Endothelial cell of umbilical vein (primary cell): ENCODE data around the gene ZBTB21. TPM values are rescaled to one million over a fixed set of nuclear protein-coding genes. Genes with fewer than 3 reads are reported as not detected.
A peak's percentile ranks its signal among the peaks of the same experiment; 100 is the strongest.

Experiments
- Bru-seq: library from RNA; stranded (reverse); fragments of 400-500 nt; gene quantifications from one replicate; lab custom pipeline; 2021; lab: Mats Ljungman, UMichigan
- BruChase-seq, 2 experiments: library from RNA; stranded (reverse); fragments of 400-500 nt; gene quantifications; one replicate each; lab custom pipeline; 2021; lab: Mats Ljungman, UMichigan
- BruUV-seq: library from RNA; stranded (reverse); fragments of 400-500 nt; replicated peaks from 2 replicates; lab custom pipeline; 2021; lab: Mats Ljungman, UMichigan
- CTCF ChIA-PET: fragments of 300-600, 350-600 bp; sonication (Branson Sonifier 250); formaldehyde crosslinking; loops from one replicate; lab custom pipeline; 2021; ENCODE audit warnings: antibody characterized with exemption, inconsistent platforms; lab: Charles Lee
- POLR2A ChIA-PET: fragments of 300-600, 350-600 bp; sonication (Branson Sonifier 250); formaldehyde crosslinking; loops from one replicate; lab custom pipeline; 2021; ENCODE audit warnings: antibody characterized with exemption, inconsistent platforms; lab: Charles Lee
- DNase-seq: peaks from one replicate; pipeline ENCODE4 v3.0.0-alpha.2; 2011; ENCODE audit warnings: low read depth, low spot score
- FAIRE-seq: peaks from 2 replicates; lab custom pipeline; 2011; peaks lifted over from hg19 to GRCh38; lab: Jason Lieb, UNC
- H2AFZ ChIP-seq: 2 replicates; pipeline ENCODE4 v1.6.0; 2012; ENCODE audit warnings: low read depth, low read length, control low read depth, inconsistent platforms
- H3K27ac ChIP-seq: 2 replicates; pipeline ENCODE4 v1.5.1; 2011; ENCODE audit warnings: low read depth, mild to moderate bottlenecking, control low read depth, low read length, moderate library complexity; ENCODE audit not compliant: insufficient read depth
- H3K27me3 ChIP-seq, 2 experiments: 2 replicates each; pipeline versions ENCODE4 v1.6.0 to v1.6.1; 2011; ENCODE audit warnings: low read length in 2 of 2, mixed read lengths in 1 of 2; ENCODE audit not compliant: control insufficient read depth in 2 of 2, insufficient read depth in 2 of 2
- H3K36me3 ChIP-seq, 2 experiments: 2 replicates in 1 of 2; 3 replicates in 1 of 2; pipeline ENCODE4 v1.5.1; 2011; ENCODE audit warnings: low read length in 2 of 2, mild to moderate bottlenecking in 1 of 2, moderate library complexity in 1 of 2; ENCODE audit not compliant: control insufficient read depth in 2 of 2, insufficient read depth in 2 of 2; ENCODE audit errors: extremely low read depth in 1 of 2
- H3K4me1 ChIP-seq: 3 replicates; pipeline ENCODE4 v1.5.1; 2011; ENCODE audit warnings: mild to moderate bottlenecking, low read length; ENCODE audit not compliant: control insufficient read depth, insufficient read depth; ENCODE audit errors: extremely low read depth
- H3K4me2 ChIP-seq: 2 replicates; pipeline ENCODE4 v1.6.1; 2011; ENCODE audit warnings: low read length, control low read depth, mixed read lengths; ENCODE audit not compliant: insufficient read depth
- H3K4me3 ChIP-seq, 3 experiments: fragments of 200-600 bp in 1 of 3; sonication (generic), shearing (Covaris generic) in 1 of 3; replicated peaks in 1 of 3; 2 replicates each; pipeline ENCODE4 v1.5.1; 2011 to 2016; ENCODE audit warnings: control low read depth in 3 of 3, low read length in 3 of 3, mild to moderate bottlenecking in 2 of 3, inconsistent platforms in 1 of 3, low read depth in 1 of 3, moderate library complexity in 1 of 3; ENCODE audit not compliant: insufficient read depth in 1 of 3
- H3K79me2 ChIP-seq: 2 replicates; pipeline ENCODE4 v1.6.0; 2012; ENCODE audit warnings: low read length, inconsistent platforms; ENCODE audit not compliant: control insufficient read depth, insufficient read depth
- H3K9ac ChIP-seq: replicated peaks from 2 replicates; pipeline ENCODE3; 2011; ENCODE audit warnings: low read length, control low read depth; ENCODE audit not compliant: insufficient read depth; ENCODE audit errors: extremely low read depth
- H3K9me1 ChIP-seq: replicated peaks from 3 replicates; pipeline ENCODE4 v1.6.0; 2011; ENCODE audit warnings: mild to moderate bottlenecking, low read length; ENCODE audit not compliant: control insufficient read depth, insufficient read depth; ENCODE audit errors: extremely low read depth
- H3K9me3 ChIP-seq: replicated peaks from 2 replicates; pipeline ENCODE4 v1.5.1; 2012; ENCODE audit warnings: low read length, inconsistent platforms; ENCODE audit not compliant: control insufficient read depth, insufficient read depth
- H4K20me1 ChIP-seq: replicated peaks from 2 replicates; pipeline ENCODE3; 2011; ENCODE audit warnings: mild to moderate bottlenecking, low read length; ENCODE audit not compliant: control insufficient read depth, insufficient read depth; ENCODE audit errors: extremely low read depth
- CTCF ChIP-seq, 2 donors: IDR thresholded peaks; 1 replicate in 1 of 2; 2 replicates in 1 of 2; pipeline ENCODE4 v1.5.1; 2011; ENCODE audit warnings: low read length in 2 of 2, mild to moderate bottlenecking in 2 of 2, moderate library complexity in 2 of 2, control low read depth in 1 of 2, inconsistent platforms in 1 of 2, low read depth in 1 of 2; ENCODE audit not compliant: insufficient read depth in 1 of 2; ENCODE audit errors: extremely low read depth in 1 of 2
- EZH2 ChIP-seq: IDR thresholded peaks from 2 replicates; pipeline ENCODE4 v1.6.1; 2012; ENCODE audit warnings: borderline replicate concordance, low read depth, mild to moderate bottlenecking, moderate library complexity, low read length, inconsistent platforms; ENCODE audit not compliant: severe bottlenecking
- FOS ChIP-seq: IDR thresholded peaks from 2 replicates; pipeline ENCODE4 v1.6.1; 2011; ENCODE audit warnings: mild to moderate bottlenecking, low read length, moderate library complexity, borderline replicate concordance; ENCODE audit not compliant: insufficient read depth
- GATA2 ChIP-seq: IDR thresholded peaks from 2 replicates; pipeline ENCODE4 v1.7.0; 2011; ENCODE audit warnings: low read depth, mild to moderate bottlenecking, moderate library complexity, mixed read lengths, low read length; ENCODE audit not compliant: insufficient read length, insufficient read depth
- JUN ChIP-seq: IDR thresholded peaks from 2 replicates; pipeline ENCODE4 v1.6.1; 2011; ENCODE audit warnings: borderline replicate concordance, low read depth; ENCODE audit not compliant: insufficient read length, insufficient read depth
- MAX ChIP-seq: IDR thresholded peaks from 2 replicates; pipeline ENCODE4 v1.6.1; 2011; ENCODE audit not compliant: insufficient read depth, insufficient read length
- MYC ChIP-seq: IDR thresholded peaks from one replicate; pipeline ENCODE4 v1.6.1; 2011; ENCODE audit warnings: mild to moderate bottlenecking, low read depth, low read length
- POLR2A ChIP-seq: IDR thresholded peaks from 2 replicates; pipeline ENCODE4 v1.6.1; 2012; ENCODE audit warnings: low read depth, mild to moderate bottlenecking, control low read depth, low read length
- POLR2AphosphoS5 ChIP-seq: IDR thresholded peaks from 2 replicates; pipeline ENCODE4 v1.6.1; 2012; ENCODE audit warnings: low read depth, mild to moderate bottlenecking, control low read depth, low read length, moderate library complexity; ENCODE audit not compliant: insufficient read depth
- dilution Hi-C: fragments of 300-500 bp; cut with MboI; formaldehyde crosslinking; loops from one replicate; pipeline ENCODE4 v1.15.0; 2019; ENCODE audit warnings: low sequenced_read_pairs; ENCODE audit not compliant: extremely low pct_ligation_motif_present
- intact Hi-C: fragments of 100-400 bp; cut with micrococcal nuclease; formaldehyde crosslinking; loops from one replicate; pipeline ENCODE4 v1.10.0; 2022
- long read RNA-seq: library from polyadenylated mRNA; stranded (forward); transcript quantifications from one replicate; pipeline ENCODE4 v2.0.0, GENCODE V29; 2021
- polyA minus RNA-seq, 3 experiments: library from RNA; depleted of rRNA, polyadenylated mRNA; stranded (reverse); fragments of >200 nt; gene quantifications; 1 replicate in 1 of 3; 2 replicates in 2 of 3; pipeline ENCODE4 v1.2.3, GENCODE V29; 2011
- polyA plus RNA-seq, 4 experiments: library from polyadenylated mRNA; depleted of rRNA in 3 of 4; stranded (reverse) in 3 of 4; unstranded in 1 of 4; fragments of >200 nt; gene quantifications; 2 replicates each; pipeline versions ENCODE4 v1.2.1 to v1.2.3, GENCODE V29; 2011 to 2012; ENCODE audit warnings: missing spikeins in 1 of 4
- total RNA-seq: library from RNA; stranded (reverse); gene quantifications from 2 replicates; pipeline ENCODE4 v1.2.3, GENCODE V29; 2021

ZBTB21 gene
- 10.8 and 12.4 TPM in 2 replicates for total RNA-seq
- 2.8 and 3.9 TPM in 2 replicates for polyA plus RNA-seq
- polyA plus RNA-seq (2011; cell fraction: cytosol; rRNA removed), result 3.2 and 3.6 TPM in 2 replicates
- 9.7 and 11.3 TPM in 2 replicates for polyA plus RNA-seq (2011; cell fraction: nucleus; rRNA removed)
- 6.8 and 7.2 TPM in 2 replicates for polyA plus RNA-seq (2012)
- polyA minus RNA-seq, result 11.3 and 16.9 TPM in 2 replicates
- 14.7 TPM for polyA minus RNA-seq (2011; cell fraction: cytosol; rRNA and poly(A)+ RNA removed)
- 10.0 and 15.4 TPM in 2 replicates for polyA minus RNA-seq (2011; cell fraction: nucleus; rRNA and poly(A)+ RNA removed)
- percentile 72 among the genes with signal in this experiment for Bru-seq, nascent RNA
- percentile 61 among the genes with signal in this experiment for BruChase-seq, experiment 1, labeled RNA remaining after a 6-hour chase
- percentile 79 among the genes with signal in this experiment for BruChase-seq, experiment 2, labeled RNA remaining after a 2-hour chase
- long read RNA-seq, full-length matches to known transcripts, result 8 of 11 reads
- long read RNA-seq, partial matches to known transcripts, result 0 of 11 reads
- long read RNA-seq, other reads (novel, unspliced or antisense), result 3 of 11 reads

GRCh38 chr21:42009831-42010506, at the start of gene ZBTB21:
Gene ZBTB21, minus strand, starts transcription at chr21:42010360. Its CDS starts 16,265 bp downstream, at chr21:41994095.
- Histone ChIP-seq H3K4me3 (peak within 1 kb of the TSS; percentile 47 to 70 (median 55)), H3K9me1 (no peaks in the 10 kb centered on the region), H3K27me3 (peaks cover 3 to 14% of the 10 kb centered on the region in 2 experiments), H3K9me3 (no peaks in the 10 kb centered on the region), H3K4me2 (peak within 1 kb of the TSS; percentile 80), H3K4me1 (peaks cover 15% of the 10 kb centered on the region), H3K36me3 (no peaks in the 10 kb centered on the region), H4K20me1 (no peaks in the 10 kb centered on the region), H3K79me2 (peaks cover 14% of the 10 kb centered on the region), H3K27ac (peak within 1 kb of the TSS; percentile 70), H3K9ac (peak within 1 kb of the TSS; percentile 87), H2AFZ (peak within 1 kb of the TSS; percentile 89)
- DNase-seq (peak; percentile 98), FAIRE-seq (peak; percentile 96)
- ChIA-PET POLR2A (no interaction called here), CTCF (interaction anchor here (0.7 to 3.4 kb wide), 6 partner anchors 49 to 107 kb away, joined by 3 to 17 read pairs (median 4); no protein-coding TSS in a partner anchor)
- dilution Hi-C loops, result no loop called here
- TSS peak; percentile 36 for BruUV-seq
- TF ChIP-seq CTCF (IDR thresholded peaks at IDR 0.05; ENCODE audit: extremely low read depth in 1 of 2, insufficient read depth in 1 of 2, low read depth in 1 of 2, low read length in 2 of 2) (no peak), POLR2A (peak; percentile 80), JUN (peak; percentile 83), FOS (no peak), GATA2 (no peak), MYC (no peak), EZH2 (no peak), MAX (peak; percentile 68), POLR2AphosphoS5 (peak; percentile 6)
- intact Hi-C loops, result loop anchor here (1.0 to 5.0 kb wide), 7 partner anchors 52 to 193 kb away; partner anchors contain the start of gene PRDM15
